Caco-2 (cell line): ENCODE results near the gene OXNAD1. TPM values are rescaled to one million over a fixed set of nuclear protein-coding genes. Genes with fewer than 3 reads are reported as not detected.

ENCODE experiments used
- BruUV-seq: library from RNA; stranded (reverse); fragments of 400-500 nt; replicated peaks from 2 replicates; lab custom pipeline; 2021; lab: Mats Ljungman, UMichigan
- CTCF ChIA-PET: fragments of 300-600 bp; sonication (Branson Sonifier 250); formaldehyde crosslinking; loops from one replicate; lab custom pipeline; 2022; ENCODE audit warnings: antibody characterized with exemption; lab: Charles Lee
- POLR2A ChIA-PET: fragments of 300-600 bp; sonication (Branson Sonifier 250); formaldehyde crosslinking; loops from one replicate; lab custom pipeline; 2022; ENCODE audit warnings: antibody characterized with exemption; lab: Charles Lee
- DNase-seq, 2 experiments: peaks; one replicate each; pipeline versions ENCODE4 v3.0.0 to v3.0.0-alpha.2; 2020 to 2022
- H3K27me3 ChIP-seq: replicated peaks from 2 replicates; pipeline ENCODE4 v1.6.0; 2011; ENCODE audit warnings: low read length; ENCODE audit not compliant: control insufficient read depth, insufficient read depth
- H3K36me3 ChIP-seq: 2 replicates; pipeline ENCODE4 v1.5.1; 2011; ENCODE audit warnings: low read length; ENCODE audit not compliant: control insufficient read depth, insufficient read depth
- H3K4me1 ChIP-seq: fragments of 250-450 bp; sonication (Bioruptor Pico); 2 replicates; pipeline ENCODE4 v1.5.1; 2020; ENCODE audit warnings: mild to moderate bottlenecking
- H3K4me3 ChIP-seq: 2 replicates; pipeline ENCODE4 v1.5.1; 2011; ENCODE audit warnings: low read depth, mild to moderate bottlenecking, control low read depth, low read length
- H3K9me3 ChIP-seq: fragments of 250-450 bp; sonication (Bioruptor Pico); 2 replicates; pipeline ENCODE4 v1.5.1; 2020; ENCODE audit warnings: mild to moderate bottlenecking, moderate library complexity
- H3K27ac Mint-ChIP-seq: one replicate; pipeline ENCODE4 v1.8.0; 2022; ENCODE audit warnings: mixed read lengths; ENCODE audit not compliant: unreplicated experiment
- H3K27me3 Mint-ChIP-seq: one replicate; pipeline ENCODE4 v1.8.0; 2022; ENCODE audit warnings: mixed read lengths; ENCODE audit not compliant: insufficient read depth, unreplicated experiment
- H3K36me3 Mint-ChIP-seq: one replicate; pipeline ENCODE4 v1.8.0; 2022; ENCODE audit warnings: mild to moderate bottlenecking, mixed read lengths; ENCODE audit not compliant: insufficient read depth, unreplicated experiment
- H3K4me1 Mint-ChIP-seq: one replicate; pipeline ENCODE4 v1.8.0; 2022; ENCODE audit warnings: low read depth, mixed read lengths; ENCODE audit not compliant: unreplicated experiment
- H3K4me3 Mint-ChIP-seq: one replicate; pipeline ENCODE4 v1.8.0; 2022; ENCODE audit warnings: mild to moderate bottlenecking, moderate library complexity, mixed read lengths; ENCODE audit not compliant: unreplicated experiment
- H3K9me3 Mint-ChIP-seq: one replicate; pipeline ENCODE4 v1.8.0; 2022; ENCODE audit warnings: mixed read lengths; ENCODE audit not compliant: unreplicated experiment
- intact Hi-C: fragments of 100-400 bp; cut with micrococcal nuclease; formaldehyde crosslinking; loops from one replicate; pipeline ENCODE4 v1.10.0; 2022; ENCODE audit not compliant: unreplicated experiment
- total RNA-seq: library from RNA; stranded (reverse); gene quantifications from 2 replicates; pipeline ENCODE4 v1.2.3, GENCODE V29; 2022
- TF ChIP-seq, protein P1 (sequence below), 2 experiments: fragments of 200-600 bp in 1 of 2; IDR thresholded peaks; 1 replicate in 1 of 2; 2 replicates in 1 of 2; pipeline versions ENCODE4 v1.5.1 to v1.8.0; 2011 to 2022; ENCODE audit warnings: antibody characterized with exemption in 1 of 2, control low read depth in 1 of 2, inconsistent platforms in 1 of 2, low read depth in 1 of 2, low read length in 1 of 2, mild to moderate bottlenecking in 1 of 2, moderate library complexity in 1 of 2; ENCODE audit not compliant: insufficient read depth in 1 of 2, severe bottlenecking in 1 of 2, unreplicated experiment in 1 of 2

OXNAD1 gene
- total RNA-seq, 1 experiment from 2014 or later = 20.0 TPM

GRCh38 chr3:16335772-16336645 lies 71.0 kb downstream of the OXNAD1 start:
- Histone ChIP-seq H3K9me3 (peaks cover 10% of the 10 kb centered on the region), H3K27me3 (no peaks in the 10 kb centered on the region), H3K4me3 (no peak overlapping the region), H3K36me3 (0 out of 2 replicates have a peak, but pooled peaks cover 1% of the 10 kb centered on the region), H3K4me1 (peaks cover 14% of the 10 kb centered on the region; the same call in 1 of the 2 replicates)
- peaks cover 14% of the 10 kb centered on the region for H3K4me1 Mint-ChIP-seq
- intact Hi-C loops = no loop called here
- no TSS peak for BruUV-seq
- ChIA-PET CTCF (interaction anchor here (0.6 kb wide), 1 partner anchor 176 kb away, joined by 3 read pairs; no protein-coding TSS in a partner anchor), POLR2A (no interaction called here)
- H3K27me3 Mint-ChIP-seq = no peaks in the 10 kb centered on the region
- no peak overlapping the region for H3K27ac Mint-ChIP-seq
- TF ChIP-seq, protein P1, sequence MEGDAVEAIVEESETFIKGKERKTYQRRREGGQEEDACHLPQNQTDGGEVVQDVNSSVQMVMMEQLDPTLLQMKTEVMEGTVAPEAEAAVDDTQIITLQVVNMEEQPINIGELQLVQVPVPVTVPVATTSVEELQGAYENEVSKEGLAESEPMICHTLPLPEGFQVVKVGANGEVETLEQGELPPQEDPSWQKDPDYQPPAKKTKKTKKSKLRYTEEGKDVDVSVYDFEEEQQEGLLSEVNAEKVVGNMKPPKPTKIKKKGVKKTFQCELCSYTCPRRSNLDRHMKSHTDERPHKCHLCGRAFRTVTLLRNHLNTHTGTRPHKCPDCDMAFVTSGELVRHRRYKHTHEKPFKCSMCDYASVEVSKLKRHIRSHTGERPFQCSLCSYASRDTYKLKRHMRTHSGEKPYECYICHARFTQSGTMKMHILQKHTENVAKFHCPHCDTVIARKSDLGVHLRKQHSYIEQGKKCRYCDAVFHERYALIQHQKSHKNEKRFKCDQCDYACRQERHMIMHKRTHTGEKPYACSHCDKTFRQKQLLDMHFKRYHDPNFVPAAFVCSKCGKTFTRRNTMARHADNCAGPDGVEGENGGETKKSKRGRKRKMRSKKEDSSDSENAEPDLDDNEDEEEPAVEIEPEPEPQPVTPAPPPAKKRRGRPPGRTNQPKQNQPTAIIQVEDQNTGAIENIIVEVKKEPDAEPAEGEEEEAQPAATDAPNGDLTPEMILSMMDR (IDR thresholded peaks at IDR 0.05; ENCODE audit: insufficient read depth in 1 of 2, low read depth in 1 of 2, low read length in 1 of 2, severe bottlenecking in 1 of 2, unreplicated experiment in 1 of 2) = no peak
- no peak overlapping the region for H3K4me3 Mint-ChIP-seq
- H3K36me3 Mint-ChIP-seq = peaks cover 27% of the 10 kb centered on the region
- DNase-seq = no peak
- peaks cover 21% of the 10 kb centered on the region for H3K9me3 Mint-ChIP-seq

DNA sequence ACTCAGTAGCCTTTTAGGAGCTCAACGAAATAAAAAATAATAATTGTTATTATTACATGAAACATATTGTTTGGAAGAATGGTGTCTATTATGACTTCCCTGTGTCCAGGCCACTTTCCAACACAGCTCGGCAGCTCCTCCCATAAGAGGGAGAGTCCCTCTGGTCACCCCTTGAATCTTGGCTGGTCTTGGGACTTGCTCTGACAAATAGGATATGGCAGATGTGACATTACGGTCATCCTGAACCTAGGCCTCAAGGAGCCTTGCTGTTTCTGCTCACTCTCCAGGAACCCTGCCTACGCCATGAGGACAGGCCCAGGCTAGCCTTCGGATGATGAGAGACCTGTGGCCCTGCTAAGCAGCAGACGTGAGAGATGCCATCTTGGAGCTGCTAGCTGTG lies 71.8 kb downstream of the OXNAD1 start:
- Mint-ChIP-seq H3K4me3 (no peak overlapping the region), H3K36me3 (peaks cover 19% of the 10 kb centered on the region), H3K27ac (no peak overlapping the region), H3K27me3 (no peaks in the 10 kb centered on the region), H3K9me3 (peaks cover 13% of the 10 kb centered on the region), H3K4me1 (peaks cover 8% of the 10 kb centered on the region)
- peaks cover 2% of the 10 kb centered on the region; the same call in 1 of the 2 replicates for H3K9me3 ChIP-seq
- H3K4me3 ChIP-seq = no peak overlapping the region
- H3K4me1 ChIP-seq = peaks cover 10% of the 10 kb centered on the region; the same call in 1 of the 2 replicates
- intact Hi-C loops = no loop called here
- ChIA-PET CTCF (no interaction called here), POLR2A (no interaction called here)
- TF ChIP-seq, protein P1 (IDR thresholded peaks at IDR 0.05; ENCODE audit: insufficient read depth in 1 of 2, low read depth in 1 of 2, low read length in 1 of 2, severe bottlenecking in 1 of 2, unreplicated experiment in 1 of 2) = no peak
- no peaks in the 10 kb centered on the region for H3K27me3 ChIP-seq
- no peak for DNase-seq
- H3K36me3 ChIP-seq = 0 out of 2 replicates have a peak, but pooled peaks cover 1% of the 10 kb centered on the region
- BruUV-seq = no TSS peak

DNA sequence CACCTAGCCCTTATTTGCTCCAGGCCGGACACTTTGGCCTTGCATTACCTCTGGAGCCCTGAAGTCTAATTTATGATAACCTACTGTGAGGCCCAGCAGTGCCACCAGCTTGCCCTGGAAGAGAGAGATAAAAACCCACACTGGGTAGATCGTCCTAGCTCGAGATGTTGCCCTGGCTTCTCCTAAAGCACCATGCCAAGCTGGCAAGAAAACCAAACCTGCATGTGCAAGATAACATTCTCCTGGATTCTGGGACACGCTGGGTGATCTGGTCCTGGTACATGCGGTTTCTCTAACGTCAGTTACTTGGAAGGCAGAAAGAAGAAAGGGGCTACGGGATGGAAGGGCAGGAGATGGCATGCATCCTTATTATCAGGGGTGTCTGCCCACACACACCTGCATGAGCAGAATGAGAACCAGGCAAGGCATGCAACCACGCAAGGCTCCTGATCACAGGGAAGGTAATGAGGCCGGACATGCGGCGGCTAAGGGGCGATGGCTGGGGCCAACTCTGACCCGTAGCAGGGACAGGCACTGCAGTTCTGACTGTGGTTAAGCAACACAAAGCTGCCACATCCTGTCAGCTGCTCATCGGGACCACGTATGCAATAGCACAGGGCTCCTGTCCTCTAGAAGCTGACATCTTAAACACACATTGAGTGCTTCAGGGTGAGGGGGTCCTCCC lies 73.0 kb downstream of the OXNAD1 start:
- CTCF ChIA-PET = no interaction called here

More for the DNA sequence above, 73.0 kb downstream of the OXNAD1 start:
- H3K27me3 Mint-ChIP-seq = no peaks in the 10 kb centered on the region
- peaks cover 1% of the 10 kb centered on the region for H3K9me3 Mint-ChIP-seq
- no peak overlapping the region for H3K4me3 Mint-ChIP-seq
- no TSS peak for BruUV-seq
- TF ChIP-seq, protein P1 (IDR thresholded peaks at IDR 0.05; ENCODE audit: insufficient read depth in 1 of 2, low read depth in 1 of 2, low read length in 1 of 2, severe bottlenecking in 1 of 2, unreplicated experiment in 1 of 2) = no peak
- Histone ChIP-seq H3K36me3 (0 out of 2 replicates have a peak, but pooled peaks cover 1% of the 10 kb centered on the region), H3K4me3 (no peak overlapping the region), H3K9me3 (no peaks in the 10 kb centered on the region), H3K27me3 (no peaks in the 10 kb centered on the region), H3K4me1 (peaks cover 5% of the 10 kb centered on the region; the same call in 1 of the 2 replicates)
- no peaks in the 10 kb centered on the region for H3K4me1 Mint-ChIP-seq
- intact Hi-C loops = no loop called here
- no peak overlapping the region for H3K27ac Mint-ChIP-seq
- DNase-seq = no peak
- POLR2A ChIA-PET = no interaction called here
- H3K36me3 Mint-ChIP-seq = peaks cover 8% of the 10 kb centered on the region
